ENCODE results near the gene SCAMP4.

DNA sequence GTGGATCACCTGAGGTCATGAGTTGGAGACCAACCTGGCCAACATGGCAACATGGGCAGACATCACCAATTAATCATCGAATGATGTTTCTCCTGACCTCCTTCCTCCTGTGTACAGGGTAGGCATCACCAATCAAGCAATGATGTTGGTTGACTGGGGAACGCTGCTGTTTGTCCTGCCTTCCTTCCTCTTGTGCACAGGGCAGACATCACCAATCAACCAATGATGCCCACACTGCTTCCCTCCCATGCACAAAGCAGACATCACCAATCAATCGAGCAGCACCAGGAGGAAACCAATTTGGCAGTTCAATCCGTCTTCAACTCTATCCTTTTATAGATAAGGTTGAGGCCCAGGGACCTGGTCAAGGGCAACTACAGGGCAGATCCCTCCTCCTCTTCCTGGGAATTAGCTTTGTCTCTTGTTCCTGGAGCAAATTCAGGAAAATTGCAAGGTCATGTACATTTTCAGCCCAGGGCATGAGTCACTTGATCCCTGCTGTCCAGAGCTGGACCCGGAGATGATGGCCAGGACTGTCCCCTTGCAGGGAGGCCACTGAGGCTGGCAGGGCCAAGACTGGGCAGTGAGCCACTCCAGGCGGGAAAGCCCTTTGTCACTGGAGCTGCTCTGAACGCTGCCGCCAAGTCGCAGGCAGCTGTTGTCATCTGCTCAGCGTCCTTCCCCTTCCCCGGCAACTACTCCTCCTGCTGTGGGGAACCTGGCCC is 30.4 kb downstream of the SCAMP4 start:
- TF ChIP-seq, protein P1, sequence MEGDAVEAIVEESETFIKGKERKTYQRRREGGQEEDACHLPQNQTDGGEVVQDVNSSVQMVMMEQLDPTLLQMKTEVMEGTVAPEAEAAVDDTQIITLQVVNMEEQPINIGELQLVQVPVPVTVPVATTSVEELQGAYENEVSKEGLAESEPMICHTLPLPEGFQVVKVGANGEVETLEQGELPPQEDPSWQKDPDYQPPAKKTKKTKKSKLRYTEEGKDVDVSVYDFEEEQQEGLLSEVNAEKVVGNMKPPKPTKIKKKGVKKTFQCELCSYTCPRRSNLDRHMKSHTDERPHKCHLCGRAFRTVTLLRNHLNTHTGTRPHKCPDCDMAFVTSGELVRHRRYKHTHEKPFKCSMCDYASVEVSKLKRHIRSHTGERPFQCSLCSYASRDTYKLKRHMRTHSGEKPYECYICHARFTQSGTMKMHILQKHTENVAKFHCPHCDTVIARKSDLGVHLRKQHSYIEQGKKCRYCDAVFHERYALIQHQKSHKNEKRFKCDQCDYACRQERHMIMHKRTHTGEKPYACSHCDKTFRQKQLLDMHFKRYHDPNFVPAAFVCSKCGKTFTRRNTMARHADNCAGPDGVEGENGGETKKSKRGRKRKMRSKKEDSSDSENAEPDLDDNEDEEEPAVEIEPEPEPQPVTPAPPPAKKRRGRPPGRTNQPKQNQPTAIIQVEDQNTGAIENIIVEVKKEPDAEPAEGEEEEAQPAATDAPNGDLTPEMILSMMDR (IDR thresholded peaks at IDR 0.05; ENCODE audit: borderline replicate concordance, extremely low read depth, low read length, poor library complexity, severe bottlenecking), result no peak
- no peak for TF ChIP-seq EZH2 (IDR thresholded peaks at IDR 0.05; ENCODE audit: borderline replicate concordance, low read depth, low read length, severe bottlenecking)

All from DND-41 (cell line).